ENCODE data around the gene SLC6A12.

DNA sequence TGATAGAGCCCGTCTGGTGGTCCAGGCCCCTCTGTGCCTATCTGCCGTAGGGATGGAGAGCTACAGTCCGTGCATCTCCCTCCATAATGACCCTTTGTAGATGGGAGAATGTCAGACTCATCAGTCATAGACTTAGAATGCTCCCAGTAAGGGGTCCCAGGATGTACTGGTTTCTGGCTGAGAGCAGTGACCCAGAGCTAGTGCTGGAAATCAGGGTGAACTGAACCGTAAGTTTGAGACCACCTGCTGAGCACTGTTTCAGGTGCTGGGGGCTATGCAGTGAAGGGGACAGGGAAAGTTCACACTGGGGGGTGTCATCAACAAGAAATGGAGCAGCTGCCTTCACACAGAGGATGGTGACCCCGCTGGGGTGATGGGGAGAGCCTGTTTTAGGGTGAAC lies 34.1 kb downstream of the SLC6A12 start:
- TF ChIP-seq EZH2 (IDR thresholded peaks at IDR 0.05; ENCODE audit: borderline replicate concordance, low read length), result no peak
- TF ChIP-seq, protein P1, sequence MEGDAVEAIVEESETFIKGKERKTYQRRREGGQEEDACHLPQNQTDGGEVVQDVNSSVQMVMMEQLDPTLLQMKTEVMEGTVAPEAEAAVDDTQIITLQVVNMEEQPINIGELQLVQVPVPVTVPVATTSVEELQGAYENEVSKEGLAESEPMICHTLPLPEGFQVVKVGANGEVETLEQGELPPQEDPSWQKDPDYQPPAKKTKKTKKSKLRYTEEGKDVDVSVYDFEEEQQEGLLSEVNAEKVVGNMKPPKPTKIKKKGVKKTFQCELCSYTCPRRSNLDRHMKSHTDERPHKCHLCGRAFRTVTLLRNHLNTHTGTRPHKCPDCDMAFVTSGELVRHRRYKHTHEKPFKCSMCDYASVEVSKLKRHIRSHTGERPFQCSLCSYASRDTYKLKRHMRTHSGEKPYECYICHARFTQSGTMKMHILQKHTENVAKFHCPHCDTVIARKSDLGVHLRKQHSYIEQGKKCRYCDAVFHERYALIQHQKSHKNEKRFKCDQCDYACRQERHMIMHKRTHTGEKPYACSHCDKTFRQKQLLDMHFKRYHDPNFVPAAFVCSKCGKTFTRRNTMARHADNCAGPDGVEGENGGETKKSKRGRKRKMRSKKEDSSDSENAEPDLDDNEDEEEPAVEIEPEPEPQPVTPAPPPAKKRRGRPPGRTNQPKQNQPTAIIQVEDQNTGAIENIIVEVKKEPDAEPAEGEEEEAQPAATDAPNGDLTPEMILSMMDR (conservative IDR thresholded peaks at IDR 0.05 in 1 of 2, IDR thresholded peaks at IDR 0.05 in 1 of 2; ENCODE audit: extremely low read depth in 1 of 2, insufficient read depth in 1 of 2, low read depth in 1 of 2, low read length in 2 of 2), result no peak

All from mammary epithelial cell (primary cell).